ENCODE results near the gene GUCY2D.
"Not testable (repeated sequence)": the region's sequence is repeated elsewhere in the genome, so short reads cannot be mapped to it uniquely, and the experiment has no call there.

Gene GUCY2D

GRCh38 chr17:8001976-8002720 lies at the start of gene GUCY2D:
Gene GUCY2D (plus strand): TSS chr17:8002615. CDS start chr17:8003048, 433 bp downstream.
- in situ Hi-C loops (cut with HindIII; ENCODE audit: low pct_unique_long_range_greater_than_20kb, low sequenced_read_pairs) = no loop called here
- no peak for DNase-seq (ENCODE audit: low read depth in 1 of 2, low spot score in 1 of 2)
- no peak for TF ChIP-seq JUND (IDR thresholded peaks at IDR 0.05; ENCODE audit: low read depth)

DNA sequence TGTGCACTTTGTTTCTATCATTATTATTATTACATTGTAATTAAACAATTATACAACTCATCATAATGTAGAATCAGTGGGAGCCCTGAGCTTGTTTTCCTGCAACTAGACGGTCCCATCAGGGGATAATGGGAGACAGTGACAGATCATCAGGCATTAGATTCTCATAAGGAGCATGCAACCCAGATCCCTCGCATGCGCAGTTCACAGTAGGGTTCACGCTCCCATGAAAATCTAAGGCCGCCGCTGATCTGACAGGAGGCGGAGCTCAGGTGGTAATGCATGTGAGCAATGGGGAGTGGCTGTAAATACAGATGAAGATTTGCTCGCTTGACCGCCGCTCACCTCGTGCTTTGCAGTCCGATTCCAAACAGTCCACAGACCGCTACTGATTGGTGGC lies 49.1 kb upstream of the GUCY2D start:
- DNase-seq (ENCODE audit: low read depth in 1 of 2, low spot score in 1 of 2); in situ Hi-C loops (cut with HindIII; ENCODE audit: low pct_unique_long_range_greater_than_20kb, low sequenced_read_pairs): not testable (repeated sequence)

DNA sequence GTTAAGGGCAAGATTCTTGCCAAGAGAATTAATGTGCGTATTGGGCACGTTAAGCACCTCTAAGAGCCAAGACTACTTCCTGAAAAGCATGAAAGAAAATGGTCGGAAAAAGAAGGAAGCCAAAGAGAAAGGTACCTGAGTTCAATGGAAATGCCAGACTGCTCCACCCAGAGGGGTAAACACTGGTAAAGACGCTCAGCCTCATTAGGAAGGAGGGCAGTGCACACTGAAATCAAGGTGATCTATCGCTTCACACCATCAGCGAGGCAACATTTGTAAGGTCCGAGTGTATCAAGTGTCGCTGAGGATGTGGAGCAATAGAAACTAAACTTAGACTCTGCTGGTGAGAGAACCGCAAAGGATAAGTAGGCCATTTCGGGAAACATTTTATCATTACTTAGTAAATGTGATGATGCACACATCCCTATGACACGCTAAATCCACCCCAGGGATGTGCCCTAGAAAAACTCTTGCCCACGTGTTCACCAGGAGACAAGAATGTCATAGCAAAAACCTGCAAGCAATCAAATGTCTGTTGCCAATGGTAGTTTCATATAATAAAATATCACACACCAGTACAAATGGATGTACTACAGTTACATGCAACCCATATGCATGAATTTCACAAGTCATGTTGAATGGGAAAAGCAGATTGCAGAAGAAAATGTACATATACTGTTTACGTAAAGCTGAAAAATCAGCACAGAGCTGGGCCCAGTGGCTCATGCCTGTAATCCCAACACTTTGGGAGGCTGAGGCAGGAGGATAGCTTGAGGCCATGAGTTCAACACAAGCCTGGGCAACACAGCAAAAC lies 46.8 kb upstream of the GUCY2D start:
- no peak for TF ChIP-seq JUND (IDR thresholded peaks at IDR 0.05; ENCODE audit: low read depth)
- in situ Hi-C loops (cut with HindIII; ENCODE audit: low pct_unique_long_range_greater_than_20kb, low sequenced_read_pairs) = no loop called here
- no peak for DNase-seq (ENCODE audit: low read depth in 1 of 2, low spot score in 1 of 2)

DNA sequence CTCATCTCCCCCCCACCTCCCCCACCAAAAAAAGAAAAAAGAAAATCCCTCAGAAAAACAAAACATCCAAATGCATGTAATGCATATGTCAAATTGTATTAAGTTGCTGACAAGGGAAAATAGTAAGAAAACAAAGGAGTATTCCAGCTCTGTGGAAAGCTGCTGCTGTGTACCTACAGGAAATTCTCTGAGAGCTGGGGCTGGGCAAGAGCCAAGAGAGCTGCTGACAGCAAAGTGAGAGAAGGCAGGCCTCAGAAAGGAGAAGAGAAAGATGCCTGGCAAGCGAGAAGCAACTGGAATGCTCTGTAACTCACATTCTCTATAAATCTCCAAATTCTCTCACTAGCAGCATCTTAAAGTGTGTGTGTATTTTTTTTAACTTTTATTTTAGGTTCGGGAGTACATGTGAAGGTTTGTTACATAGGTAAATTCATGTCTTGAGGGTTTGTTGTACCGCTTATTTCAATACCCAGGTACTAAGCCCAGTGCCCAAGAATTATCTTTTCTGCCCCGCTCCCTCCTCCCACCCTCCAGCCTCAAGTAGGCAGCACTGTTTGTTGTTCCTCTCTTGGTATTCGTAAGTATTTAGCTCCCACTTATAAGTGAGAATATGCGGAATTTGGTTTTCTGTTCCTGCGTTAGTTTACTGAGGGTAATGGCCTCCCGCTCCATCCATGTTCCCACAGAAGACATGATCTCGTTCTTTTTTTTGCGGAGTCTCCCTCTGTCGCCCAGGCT lies 46.0 kb upstream of the GUCY2D start:
- no peak for DNase-seq (ENCODE audit: low read depth in 1 of 2, low spot score in 1 of 2)
- TF ChIP-seq JUND (IDR thresholded peaks at IDR 0.05; ENCODE audit: low read depth) = no peak
- in situ Hi-C loops (cut with HindIII; ENCODE audit: low pct_unique_long_range_greater_than_20kb, low sequenced_read_pairs) = no loop called here

GRCh38 chr17:7959503-7960253 lies 42.7 kb upstream of the GUCY2D start:
- DNase-seq (ENCODE audit: low read depth in 1 of 2, low spot score in 1 of 2) = no peak
- TF ChIP-seq JUND (IDR thresholded peaks at IDR 0.05; ENCODE audit: low read depth) = no peak
- in situ Hi-C loops (cut with HindIII; ENCODE audit: low pct_unique_long_range_greater_than_20kb, low sequenced_read_pairs) = no loop called here

DNA sequence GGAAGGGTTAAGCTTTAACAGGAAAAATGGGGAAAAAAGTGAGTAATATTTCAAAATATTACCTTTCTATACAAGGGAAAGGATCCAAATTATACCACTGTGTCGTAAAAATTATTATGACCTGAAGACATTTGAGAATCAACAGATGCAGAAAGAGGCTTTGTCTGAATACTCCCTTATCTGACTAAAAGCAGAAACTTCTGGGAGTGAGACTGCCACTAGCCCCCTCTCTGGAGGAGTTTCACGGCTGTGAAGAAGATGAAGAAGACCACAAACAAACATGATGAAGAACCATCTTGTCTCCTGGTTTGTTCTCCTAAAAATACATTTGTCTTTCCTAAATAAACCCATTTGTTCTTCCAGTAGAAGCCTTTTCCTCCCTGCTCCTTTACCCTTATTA lies 41.0 kb upstream of the GUCY2D start:
- in situ Hi-C loops (cut with HindIII; ENCODE audit: low pct_unique_long_range_greater_than_20kb, low sequenced_read_pairs) = no loop called here
- TF ChIP-seq JUND (IDR thresholded peaks at IDR 0.05; ENCODE audit: low read depth) = no peak

GRCh38 chr17:7967751-7968150 lies 34.7 kb upstream of the GUCY2D start:
- no peak for DNase-seq (ENCODE audit: low read depth in 1 of 2, low spot score in 1 of 2)
- in situ Hi-C loops (cut with HindIII; ENCODE audit: low pct_unique_long_range_greater_than_20kb, low sequenced_read_pairs) = no loop called here
- TF ChIP-seq JUND (IDR thresholded peaks at IDR 0.05; ENCODE audit: low read depth) = no peak

More for the DNA sequence above, 41.0 kb upstream of the GUCY2D start:
- DNase-seq (ENCODE audit: low read depth in 1 of 2, low spot score in 1 of 2) = no peak

DNA sequence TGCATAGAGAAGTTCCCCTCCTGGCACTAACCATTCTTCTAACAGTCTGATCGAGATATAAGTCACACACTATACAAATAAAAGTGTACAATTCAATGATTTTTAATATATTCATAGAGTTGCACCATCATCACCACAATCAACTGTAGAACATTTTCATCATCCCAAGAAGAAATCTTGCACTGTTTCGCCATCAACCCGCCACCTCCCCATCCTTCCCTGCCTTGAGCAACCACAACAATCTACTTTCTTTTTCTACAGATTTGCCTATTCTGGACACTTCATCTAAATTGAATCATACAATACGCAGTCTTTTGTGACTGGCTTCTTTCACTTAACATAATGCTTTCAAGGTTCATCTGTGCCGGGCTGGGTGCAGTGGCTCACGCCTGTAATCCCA lies 33.0 kb upstream of the GUCY2D start:
- no peak for TF ChIP-seq JUND (IDR thresholded peaks at IDR 0.05; ENCODE audit: low read depth)
- DNase-seq (ENCODE audit: low read depth in 1 of 2, low spot score in 1 of 2) = no peak
- in situ Hi-C loops (cut with HindIII; ENCODE audit: low pct_unique_long_range_greater_than_20kb, low sequenced_read_pairs) = no loop called here

DNA sequence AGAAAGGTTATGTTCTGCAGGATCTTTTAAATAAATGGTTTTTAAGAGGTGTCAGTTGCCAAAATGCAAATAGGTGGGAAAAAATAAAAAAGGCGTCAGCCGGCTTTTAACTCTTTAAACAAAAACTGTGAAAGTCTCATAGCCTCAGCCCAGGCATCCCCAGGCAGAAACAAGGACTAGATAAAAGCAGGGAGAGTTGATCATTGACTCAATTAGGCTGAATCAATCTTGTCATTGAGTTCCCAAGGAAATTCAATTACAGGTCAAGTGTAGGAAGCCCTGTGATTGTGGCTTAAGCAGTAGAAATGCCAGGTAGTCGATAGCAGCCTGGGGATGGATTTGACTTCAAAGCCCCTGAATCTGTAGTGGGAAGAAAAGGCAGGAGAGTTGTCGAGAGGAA lies 30.8 kb upstream of the GUCY2D start:
- TF ChIP-seq JUND (IDR thresholded peaks at IDR 0.05; ENCODE audit: low read depth) = no peak
- in situ Hi-C loops (cut with HindIII; ENCODE audit: low pct_unique_long_range_greater_than_20kb, low sequenced_read_pairs) = no loop called here
- no peak for DNase-seq (ENCODE audit: low read depth in 1 of 2, low spot score in 1 of 2)

DNA sequence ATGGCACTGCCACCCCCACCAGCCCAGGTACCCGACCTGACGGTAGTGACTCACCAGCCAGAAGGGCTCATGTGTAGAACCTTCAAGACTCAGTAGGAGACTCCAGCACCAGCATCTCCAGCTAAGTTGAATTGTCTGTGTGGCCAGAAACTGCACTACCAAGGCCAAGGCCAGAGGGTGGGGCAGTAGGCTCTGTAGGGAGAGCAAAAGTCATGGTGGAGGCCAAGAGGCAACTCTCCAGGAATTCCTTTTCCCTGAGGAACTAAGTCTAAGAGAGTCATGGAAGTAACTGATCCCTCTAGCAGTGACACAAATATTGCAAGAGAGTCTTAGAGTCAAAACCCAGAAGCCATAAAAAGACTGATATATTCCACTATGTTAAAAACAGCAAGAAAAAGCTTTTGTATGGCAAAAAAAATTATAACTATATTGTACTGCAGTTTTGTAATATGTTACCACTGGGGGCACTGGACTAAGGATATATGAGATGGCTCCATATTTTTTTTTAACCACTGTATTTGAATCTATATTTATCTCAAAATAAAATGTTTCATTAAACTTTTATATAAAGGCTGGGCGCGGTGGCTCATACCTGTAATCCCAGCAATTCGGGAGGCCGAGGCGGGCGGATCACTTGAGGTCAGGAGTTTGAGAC lies 30.2 kb upstream of the GUCY2D start:
- DNase-seq (ENCODE audit: low read depth in 1 of 2, low spot score in 1 of 2) = no peak
- in situ Hi-C loops (cut with HindIII; ENCODE audit: low pct_unique_long_range_greater_than_20kb, low sequenced_read_pairs) = no loop called here
- TF ChIP-seq JUND (IDR thresholded peaks at IDR 0.05; ENCODE audit: low read depth) = no peak

GRCh38 chr17:7974638-7975131 lies 27.7 kb upstream of the GUCY2D start:
- in situ Hi-C loops (cut with HindIII; ENCODE audit: low pct_unique_long_range_greater_than_20kb, low sequenced_read_pairs) = no loop called here
- no peak for DNase-seq (ENCODE audit: low read depth in 1 of 2, low spot score in 1 of 2)
- no peak for TF ChIP-seq JUND (IDR thresholded peaks at IDR 0.05; ENCODE audit: low read depth)

- no peak for DNase-seq (ENCODE audit: low read depth in 1 of 2, low spot score in 1 of 2)
- in situ Hi-C loops (cut with HindIII; ENCODE audit: low pct_unique_long_range_greater_than_20kb, low sequenced_read_pairs) = no loop called here
- no peak for TF ChIP-seq JUND (IDR thresholded peaks at IDR 0.05; ENCODE audit: low read depth)
These were observed 25.4 kb upstream of the GUCY2D start for GRCh38 chr17:7977039-7977438.
